Activated CD8-positive, alpha-beta memory T cell treated with anti-CD3 and anti-CD28 coated beads, Interleukin-2, amount 50 U/mL, for 1 hour (primary cell): Measurements from ENCODE around the gene APLN.

Experiments used
- DNase-seq: peaks from one replicate; pipeline ENCODE4 v3.0.0-alpha.2; 2020; ENCODE audit errors: extremely low read depth

APLN gene

DNA sequence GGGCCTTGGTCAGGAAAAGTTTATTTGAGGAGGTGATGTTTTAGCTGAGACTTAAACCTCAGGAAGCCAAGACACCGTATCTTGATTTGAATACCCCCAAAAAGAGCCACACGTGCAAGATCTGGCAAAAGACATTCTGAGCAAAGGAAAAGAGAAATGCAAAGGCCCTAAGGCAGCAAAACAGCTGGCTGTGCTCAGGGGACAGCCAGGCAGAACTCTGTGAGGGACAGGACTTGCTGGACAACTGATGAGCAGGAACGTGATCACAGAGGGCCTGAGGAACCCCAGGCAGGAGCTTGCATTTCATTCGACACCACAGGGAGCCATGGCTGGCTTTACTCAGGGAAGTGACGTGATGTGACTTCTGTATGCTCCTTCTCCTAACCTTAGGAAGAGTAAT is 58.7 kb downstream of the APLN start:
- DNase-seq, result no peak
